GM20431 (cell line): ENCODE measurements around the gene HIGD1C.
"Not testable (repeated sequence)": the region's sequence is repeated elsewhere in the genome, so short reads cannot be mapped to it uniquely, and the experiment has no call there.

Source experiments
- in situ Hi-C: fragments of 300-500 bp; cut with MseI, MboI; formaldehyde crosslinking; loops from one replicate; pipeline ENCODE4 v1.15.0; 2020; ENCODE audit warnings: low sequenced_read_pairs; ENCODE audit not compliant: unreplicated experiment

HIGD1C gene

DNA sequence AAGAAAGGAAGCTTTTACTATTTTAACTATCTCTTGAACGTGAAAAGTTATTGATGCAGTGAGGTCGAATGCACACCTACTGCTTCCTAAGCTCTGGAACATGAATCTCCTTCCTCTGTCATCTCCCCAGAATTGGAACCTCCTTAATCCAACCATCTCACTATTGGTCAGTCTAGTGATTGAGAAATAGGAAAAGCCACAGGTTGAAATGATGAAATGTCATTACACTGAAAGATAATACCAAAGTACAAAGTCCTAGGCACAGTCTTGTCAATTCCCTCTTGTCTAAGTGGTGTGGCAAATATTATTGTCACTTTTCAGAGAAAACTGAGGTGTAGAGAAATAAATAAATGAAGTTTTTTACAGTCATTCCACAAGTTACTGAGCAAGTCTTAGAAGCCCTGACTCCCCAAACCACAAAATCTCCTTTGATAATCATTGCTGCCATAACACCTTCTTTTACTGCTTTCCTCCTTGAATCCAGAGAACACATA, 19.5 kb upstream of the HIGD1C start:
- in situ Hi-C loops: no loop called here

DNA sequence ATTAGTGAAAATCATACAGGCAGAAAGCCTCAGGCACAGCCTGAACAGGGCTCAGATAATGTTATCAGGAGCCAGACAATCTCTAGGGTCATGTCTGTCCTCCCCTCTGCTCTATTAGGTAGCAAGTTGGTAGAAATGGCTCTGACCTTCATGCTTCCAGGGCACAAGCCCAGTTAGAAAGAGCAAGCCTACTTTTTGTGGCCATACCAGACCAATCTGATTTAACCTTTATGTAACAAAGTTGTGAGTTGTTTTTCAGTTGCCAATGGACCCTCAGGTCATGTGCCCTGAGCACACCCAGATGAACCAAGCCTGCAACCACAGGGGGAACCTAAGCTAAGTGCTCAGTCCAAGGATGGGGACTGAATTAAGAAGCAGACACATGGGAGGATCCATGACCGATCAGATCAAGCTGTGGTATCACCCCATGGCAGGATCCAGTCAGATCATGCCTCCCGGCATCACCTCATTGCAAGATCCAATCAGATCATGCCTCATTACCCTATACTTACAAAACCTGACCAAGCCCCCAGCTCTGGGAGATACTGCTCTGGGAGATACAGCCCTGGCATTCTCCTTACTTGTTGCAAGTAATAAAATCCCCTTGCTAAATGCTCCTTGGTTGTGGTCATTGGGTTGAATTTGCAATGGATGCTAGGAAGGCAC, 18.8 kb upstream of the HIGD1C start:
- in situ Hi-C loops: no loop called here

DNA sequence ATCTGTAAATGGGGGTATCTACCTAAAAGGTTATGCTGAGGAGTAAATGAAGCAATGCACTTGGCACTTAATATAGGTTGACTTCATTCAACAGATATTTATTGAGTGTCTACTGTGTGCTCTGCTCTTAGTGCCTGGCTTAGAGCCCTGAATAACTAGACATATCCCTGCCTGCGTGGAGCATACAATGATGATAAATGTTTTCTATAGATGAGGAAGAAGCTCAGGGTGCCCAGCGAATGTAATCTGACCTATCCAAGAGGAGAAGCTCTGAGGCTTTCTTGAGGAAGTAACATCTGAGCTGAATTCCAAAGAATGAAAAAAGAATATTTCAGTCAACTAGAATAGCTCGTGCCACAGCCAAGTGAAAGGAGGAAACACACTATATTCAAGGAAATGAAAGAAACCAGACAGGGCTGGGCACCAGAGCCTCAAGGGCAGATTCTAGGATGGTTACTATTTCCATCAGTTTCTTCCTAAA, 17.9 kb upstream of the HIGD1C start:
- in situ Hi-C loops: no loop called here

DNA sequence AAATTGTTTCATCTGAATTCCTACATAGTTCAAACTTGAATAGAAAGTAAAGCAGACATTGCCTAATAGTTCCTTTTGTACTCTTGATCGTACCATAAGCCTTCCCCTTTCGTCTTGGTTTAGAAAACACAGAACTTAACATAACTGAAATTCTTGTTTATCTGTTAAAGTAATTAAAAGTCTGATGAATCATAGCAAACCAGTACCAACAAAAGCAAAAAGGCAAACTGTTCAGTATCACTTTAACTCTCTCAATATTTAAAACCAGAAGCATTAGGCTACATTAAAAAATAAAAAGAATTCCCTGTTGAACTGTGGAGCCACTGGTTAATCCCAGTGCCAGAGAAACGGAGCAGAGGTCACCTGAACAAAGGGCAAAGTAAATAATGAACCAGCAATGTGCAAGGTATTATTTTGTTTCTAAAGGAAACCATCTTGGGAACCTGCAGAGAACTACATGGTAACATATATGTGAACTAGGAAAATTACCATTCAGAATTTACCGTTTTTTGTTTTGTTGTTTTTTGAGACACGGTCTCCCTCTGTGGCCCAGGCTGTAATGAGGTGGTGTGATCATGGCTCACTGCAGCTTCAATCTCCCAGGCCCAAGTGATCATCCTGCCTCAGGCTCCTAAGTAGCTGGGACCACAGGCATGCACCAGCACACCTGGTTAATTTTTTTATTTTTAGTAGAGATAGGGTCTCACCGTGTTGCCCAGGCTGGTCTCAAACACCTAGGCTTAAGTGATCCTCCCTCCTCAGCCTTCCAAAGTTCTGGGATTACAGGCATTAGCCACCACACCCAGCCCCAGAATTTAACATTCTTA, 17.1 kb upstream of the HIGD1C start:
- in situ Hi-C loops: no loop called here

DNA sequence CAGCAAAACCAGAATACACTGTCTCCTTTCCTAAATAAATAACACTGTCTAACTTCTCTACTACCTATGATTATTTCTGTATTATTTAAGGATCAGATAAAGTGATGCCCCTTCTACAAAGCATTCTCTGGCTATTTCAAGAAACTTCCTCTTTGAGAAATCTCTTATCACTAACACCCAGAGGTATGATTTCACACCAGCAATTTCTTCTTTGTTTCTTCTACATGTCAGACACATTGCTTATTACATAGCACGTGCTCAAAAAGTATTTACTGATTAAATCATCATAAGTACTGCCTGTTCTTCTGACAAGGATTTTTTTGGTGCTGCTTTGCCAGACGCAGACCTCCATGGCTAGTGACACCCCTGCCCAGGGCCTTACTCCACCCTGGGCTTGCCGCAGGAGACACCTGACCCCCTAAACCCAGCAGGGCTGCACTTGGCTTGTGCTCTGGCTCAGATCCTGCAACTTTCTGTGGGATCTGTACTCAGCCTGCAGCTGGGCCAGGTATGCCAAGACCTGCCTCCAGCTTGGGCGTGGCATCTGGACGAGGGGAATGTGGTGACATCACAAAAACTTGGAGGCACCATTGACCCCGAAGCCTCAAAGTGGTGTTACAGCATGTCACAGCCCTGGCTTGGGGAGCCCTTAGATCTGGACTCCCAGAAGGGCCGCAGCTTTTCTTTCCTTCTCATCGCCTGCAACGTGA, 15.4 kb upstream of the HIGD1C start:
- in situ Hi-C loops: no loop called here

DNA sequence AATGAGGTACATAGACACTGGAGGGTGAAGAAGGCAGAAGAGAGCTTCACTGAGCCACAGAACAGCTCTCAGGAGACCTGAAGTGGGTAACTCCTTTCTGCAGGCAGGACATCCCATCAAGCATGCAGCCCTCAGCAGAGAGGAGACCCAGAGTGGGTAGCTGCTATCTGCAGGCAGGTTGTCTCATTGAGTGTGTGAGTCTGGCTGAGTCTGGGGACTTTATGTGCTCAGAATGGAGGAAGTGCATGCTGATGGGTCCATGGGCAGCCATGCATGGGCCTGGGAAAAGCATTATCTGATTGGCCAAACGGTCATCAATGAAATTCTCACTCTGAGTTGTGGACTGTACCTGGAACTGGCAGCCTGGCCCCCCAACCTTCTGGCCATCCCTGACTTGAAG, 14.7 kb upstream of the HIGD1C start:
- in situ Hi-C loops: no loop called here

DNA sequence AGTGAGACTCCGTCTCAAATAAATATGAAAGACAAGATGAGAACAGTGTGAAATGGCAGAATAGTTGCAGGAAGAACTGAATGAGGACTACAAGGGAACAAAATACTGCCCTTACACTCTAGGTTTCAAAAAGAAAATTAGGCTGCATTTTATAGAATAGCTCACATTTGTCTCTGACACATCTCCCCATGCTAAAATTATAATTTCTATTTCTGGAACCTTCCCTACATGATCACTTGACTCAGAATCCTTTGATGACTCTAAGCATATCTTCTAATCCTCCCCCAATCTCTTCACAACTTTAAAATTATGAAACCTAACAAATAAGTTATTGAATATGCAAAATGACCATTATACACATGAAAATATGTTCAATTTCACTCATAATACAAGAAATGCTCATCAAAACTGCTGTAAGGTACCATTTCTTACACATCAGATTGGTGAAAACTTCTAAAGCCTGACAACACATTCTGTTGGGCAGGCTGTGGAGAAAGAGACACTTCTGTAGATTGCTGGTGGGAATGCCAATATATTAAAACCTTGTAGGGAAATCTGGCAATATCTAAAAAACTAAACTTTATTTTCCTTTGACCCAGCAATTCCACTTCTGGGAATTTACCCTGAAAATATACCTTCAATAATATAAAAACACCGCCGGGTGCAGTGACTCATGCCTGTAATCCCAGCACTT, 4.3 kb upstream of the HIGD1C start:
- in situ Hi-C loops: no loop called here

DNA sequence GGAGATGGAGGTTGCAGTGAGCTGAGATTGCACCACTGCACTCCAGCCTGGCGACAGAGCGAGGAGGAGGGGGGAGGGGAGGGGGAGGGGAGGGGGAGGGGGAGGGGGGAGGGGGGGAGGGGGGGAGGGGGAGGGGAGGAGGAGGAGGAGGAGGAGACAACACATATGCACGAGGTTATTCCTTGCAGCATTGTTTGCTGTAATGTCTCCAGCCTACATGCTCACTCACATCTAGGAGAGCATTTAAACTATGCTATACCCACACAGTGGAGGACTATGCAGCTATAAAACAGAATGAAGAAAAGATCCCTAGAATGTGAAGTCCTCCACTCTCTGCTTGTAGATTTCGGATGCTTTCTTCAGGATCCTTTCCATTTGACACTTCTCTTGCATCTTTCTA, 3.5 kb upstream of the HIGD1C start:
- in situ Hi-C loops: no loop called here

DNA sequence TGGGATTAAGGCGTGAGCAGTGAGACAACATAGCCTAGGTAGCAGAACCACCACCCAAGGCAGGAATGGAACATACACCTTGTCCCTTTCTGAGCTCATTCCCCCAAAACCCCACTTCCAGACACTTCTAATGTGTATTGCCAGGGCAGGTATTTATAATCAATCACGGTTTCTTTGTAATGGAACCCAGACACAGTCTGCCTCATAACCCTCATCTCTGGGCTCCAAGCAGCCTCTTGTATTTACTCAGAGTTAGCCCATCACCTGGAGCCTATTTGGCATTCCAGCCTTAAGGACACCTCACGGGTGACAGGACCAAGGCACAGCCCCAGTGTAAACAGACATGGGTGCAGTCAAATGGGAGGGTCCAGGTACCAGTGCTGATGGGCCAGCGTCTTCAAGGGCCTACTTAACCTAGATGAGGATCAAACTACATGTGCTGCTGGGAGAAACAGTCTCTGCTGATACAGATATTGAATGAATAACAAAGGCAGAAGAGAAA, 2.5 kb upstream of the HIGD1C start:
- in situ Hi-C loops: no loop called here

DNA sequence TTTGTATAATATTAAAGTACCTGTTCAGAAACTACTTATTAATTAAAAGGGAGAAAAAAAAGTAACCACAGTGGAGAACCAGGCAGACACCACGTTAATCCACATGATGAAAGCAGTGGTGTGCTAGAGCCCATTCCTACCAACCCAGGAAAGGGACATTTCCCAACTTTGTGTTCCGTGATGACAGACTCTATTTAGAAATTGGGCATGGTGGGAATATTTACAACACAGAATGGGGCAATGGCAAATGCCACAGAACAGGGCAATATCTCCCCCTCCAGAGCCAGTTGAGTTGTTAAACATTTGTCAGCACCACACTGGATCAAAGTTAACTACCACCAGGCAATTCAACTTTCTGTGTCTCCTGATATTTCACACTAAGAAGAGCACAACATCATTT, 1.2 kb upstream of the HIGD1C start:
- in situ Hi-C loops: no loop called here

DNA sequence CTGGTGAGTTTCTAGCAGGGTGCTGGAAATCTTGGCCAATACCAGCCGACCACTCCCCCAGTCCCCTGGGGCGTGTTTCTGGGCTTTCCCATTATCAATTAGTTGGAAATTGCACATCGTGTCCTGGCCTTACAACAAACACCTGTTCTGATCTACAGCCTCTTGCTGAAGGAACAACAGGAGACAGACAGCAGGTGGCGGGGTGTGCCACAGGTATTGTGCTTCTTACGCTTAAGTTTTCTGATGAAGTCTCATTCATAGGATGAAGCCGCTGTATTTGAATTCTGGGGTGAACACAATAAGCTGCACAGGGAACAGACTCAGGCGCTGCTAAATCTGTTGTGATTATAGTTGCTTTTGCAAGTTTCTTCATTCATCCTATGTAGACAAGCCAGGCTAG, 703 bp downstream of the HIGD1C start:
- in situ Hi-C loops: no loop called here

DNA sequence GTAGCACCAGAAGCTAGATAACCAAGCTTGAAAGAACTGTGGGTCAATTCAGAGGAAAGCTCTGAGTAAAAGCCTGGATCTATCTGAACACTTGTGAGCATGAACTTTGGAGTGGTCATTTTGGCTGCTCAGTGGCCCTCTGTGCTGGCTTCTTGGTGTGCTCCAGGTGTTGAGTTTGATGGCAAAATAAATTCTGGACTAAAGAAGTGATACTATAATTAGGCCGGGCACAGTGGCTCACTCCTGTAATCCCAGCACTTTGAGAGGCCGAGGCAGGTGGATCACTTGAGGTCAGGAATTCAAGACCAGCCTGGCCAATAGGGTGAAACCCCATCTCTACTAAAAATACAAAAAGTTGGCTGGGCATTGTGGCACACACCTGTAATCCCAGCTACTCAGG, 2.4 kb downstream of the HIGD1C start:
- in situ Hi-C loops: not testable (repeated sequence)

DNA sequence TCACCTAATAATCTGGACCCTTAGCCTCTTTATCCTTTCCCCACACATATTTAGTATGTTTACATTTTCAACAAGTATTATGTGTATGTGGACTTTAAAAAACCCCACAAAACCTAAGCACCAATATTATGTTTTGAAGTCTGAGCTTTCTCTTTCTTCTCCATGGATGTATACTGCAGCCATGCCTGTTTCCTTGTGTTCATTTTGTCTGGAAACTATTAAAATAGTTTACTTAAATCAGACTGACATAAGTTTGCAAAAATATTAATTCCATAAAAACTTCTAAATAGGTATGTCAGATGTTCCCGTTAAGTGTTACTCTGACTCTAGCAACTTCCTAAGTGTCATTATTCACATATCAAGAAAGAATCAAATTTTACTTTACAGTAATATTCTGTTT, 2.9 kb downstream of the HIGD1C start:
- in situ Hi-C loops: no loop called here

DNA sequence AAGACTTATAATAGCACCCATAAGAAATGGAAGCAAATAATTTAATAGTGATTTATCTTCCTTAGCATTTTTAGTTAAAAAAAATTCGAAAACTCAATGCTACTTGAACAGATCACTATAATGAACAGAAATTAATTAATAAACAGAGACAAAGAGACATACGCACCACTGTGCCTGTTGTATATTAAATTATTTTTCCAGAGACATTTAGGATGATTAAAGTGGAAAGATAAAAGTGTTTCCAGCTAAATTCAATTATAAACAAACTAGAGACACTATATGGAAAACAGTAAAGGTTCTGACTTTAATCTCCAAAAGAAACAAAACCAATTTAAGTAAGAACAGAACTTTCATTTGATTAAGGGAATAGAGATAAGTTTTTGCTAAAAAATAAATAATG, 3.4 kb downstream of the HIGD1C start:
- in situ Hi-C loops: no loop called here

DNA sequence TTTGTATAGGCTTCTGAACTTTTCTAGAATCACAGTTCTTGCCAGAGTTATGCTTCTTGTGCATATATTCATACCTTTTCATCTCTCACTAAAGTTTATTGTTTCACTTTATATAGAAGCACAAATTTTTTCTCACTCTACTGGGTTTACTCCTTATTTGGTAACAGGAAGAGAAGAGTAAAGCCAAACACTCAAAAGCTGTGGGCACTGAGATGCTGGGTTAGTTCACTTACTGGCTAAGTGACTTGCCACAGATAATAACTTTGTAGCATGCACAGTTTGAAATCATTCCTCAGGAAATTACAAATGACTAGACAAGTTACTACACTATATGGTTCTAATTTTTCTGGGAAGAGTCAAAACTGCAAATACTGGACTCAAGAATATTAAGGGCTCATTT, 7.8 kb downstream of the HIGD1C start:
- in situ Hi-C loops: no loop called here

DNA sequence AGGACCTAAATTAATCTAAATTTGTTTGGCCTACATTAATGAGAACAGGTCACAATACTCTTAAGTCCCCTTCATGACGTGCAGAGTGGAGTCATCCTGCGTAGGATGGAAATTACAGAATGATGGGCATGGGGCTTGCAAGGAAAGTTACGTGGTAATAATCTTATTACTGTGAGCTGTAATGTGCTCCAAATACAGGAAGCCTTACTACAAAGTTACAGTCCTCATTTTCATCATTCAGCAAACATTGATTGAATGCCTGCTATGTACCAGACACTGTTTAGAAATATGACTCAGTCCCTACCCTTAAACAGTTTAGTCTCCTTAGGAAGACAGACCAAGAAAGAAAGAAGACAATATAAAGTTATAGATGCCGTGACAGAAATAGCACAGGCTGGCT, 9.4 kb downstream of the HIGD1C start:
- in situ Hi-C loops: no loop called here

DNA sequence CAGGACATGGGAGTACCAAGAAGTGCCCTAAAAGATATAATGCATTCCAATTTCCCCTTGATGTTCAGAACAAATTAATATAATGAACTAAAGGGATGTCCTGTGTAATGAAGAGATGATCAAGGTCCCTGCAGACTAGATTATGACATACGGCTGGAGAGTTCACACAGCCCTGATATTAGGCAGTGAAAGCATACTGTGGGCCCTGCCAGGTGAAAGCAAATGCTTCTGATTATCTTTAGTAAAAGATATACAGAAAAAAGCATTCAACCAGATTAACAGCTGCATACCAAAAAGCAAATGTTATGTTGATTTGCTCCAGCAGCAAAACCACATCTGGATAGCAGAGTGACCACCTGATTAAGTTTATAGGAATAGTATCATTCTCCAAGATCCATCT, 12.1 kb downstream of the HIGD1C start:
- in situ Hi-C loops: no loop called here

DNA sequence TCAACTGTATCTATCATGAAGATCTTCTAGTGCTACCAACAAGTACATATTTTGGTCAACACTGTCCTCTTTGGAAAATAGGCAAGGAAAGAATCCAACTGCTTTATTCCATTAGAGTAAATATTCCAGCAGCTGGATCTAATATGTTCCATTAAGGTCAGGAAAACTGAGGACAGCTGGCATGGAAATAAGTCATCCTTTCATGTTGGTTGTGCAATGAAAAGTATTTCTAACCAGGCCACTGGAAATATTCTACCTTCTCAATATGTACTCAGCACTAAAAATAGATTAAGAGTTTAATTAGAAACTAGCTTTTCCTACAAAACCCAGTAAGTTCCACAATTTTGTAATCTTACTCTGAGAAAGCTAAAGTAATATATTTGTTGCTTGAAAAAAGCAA, 19.6 kb downstream of the HIGD1C start:
- in situ Hi-C loops: no loop called here

DNA sequence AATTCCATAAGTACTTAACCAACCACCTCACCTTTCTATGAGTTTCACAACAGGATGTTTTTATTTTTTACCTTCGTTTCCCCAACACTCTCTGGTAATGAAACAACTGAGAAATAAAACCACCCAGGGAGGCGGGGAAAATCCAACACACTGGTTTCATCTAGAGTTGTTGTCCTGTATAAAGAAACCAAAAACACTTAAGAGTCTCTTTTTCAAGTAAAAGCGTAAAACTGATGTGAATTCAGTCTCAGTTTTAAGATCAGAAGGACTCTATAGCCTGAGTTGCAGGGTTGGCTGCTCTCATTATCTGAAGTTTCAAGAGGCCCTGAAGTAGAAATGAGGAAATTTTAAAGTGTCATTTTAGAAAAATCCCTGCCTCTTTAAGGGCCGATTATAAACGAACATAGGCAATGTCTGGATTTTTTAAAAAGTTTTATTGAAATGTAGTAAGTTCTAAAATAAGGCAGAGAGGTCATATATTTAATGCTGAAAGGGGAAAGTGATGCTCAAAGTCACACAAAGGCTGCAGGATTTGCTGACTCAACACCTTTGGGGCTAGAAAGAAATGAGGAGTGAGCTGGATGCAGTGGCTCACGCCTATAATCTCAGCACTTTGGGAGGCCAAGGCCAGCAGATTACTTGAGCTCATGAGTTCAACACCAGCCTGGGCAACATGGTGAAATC, 27.2 kb downstream of the HIGD1C start:
- in situ Hi-C loops: no loop called here

DNA sequence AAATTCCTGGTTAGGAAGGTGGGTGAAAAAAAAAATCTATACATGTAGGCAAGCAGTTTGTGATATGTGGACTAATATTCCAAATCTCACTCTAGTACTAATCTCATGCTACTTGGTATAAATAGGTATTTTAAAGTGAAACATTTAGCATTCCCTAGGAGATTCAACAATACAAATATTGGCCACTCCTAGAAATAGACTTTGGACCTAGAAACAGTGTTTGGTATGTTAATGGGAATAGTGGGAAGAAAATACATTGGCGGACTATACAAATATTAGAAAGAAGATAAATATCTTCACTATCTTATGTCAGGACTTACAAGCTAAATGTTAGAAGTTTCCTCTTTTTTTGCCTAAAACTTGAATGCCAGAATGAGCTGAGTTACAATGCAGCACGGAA, 28.2 kb downstream of the HIGD1C start:
- in situ Hi-C loops: no loop called here
